Measurements from ENCODE around the gene GPR4. TPM values are rescaled to one million over a fixed set of nuclear protein-coding genes. Genes with fewer than 3 reads are reported as not detected.

Gene GPR4
- 1 to 10 TPM; 4.5 to 9.5 TPM for total RNA-seq
- polyA plus RNA-seq (ENCODE audit: insufficient read length in 6 of 6) = 1 to 10 TPM; 2.4 to 5.6 (median 4.0) TPM
- long read RNA-seq, donor 1, partial matches to known transcripts = 0 of 3 reads
- long read RNA-seq, donor 1, other reads (novel, unspliced or antisense) = 0 of 3 reads
- long read RNA-seq, donor 2 = 0 reads
- long read RNA-seq, donor 3 = 0 reads
- long read RNA-seq, donor 4 = 0 reads
- long read RNA-seq, donor 5, partial matches to known transcripts = 0 of 1 reads
- long read RNA-seq, donor 5, other reads (novel, unspliced or antisense) = 0 of 1 reads
- long read RNA-seq, donor 6, partial matches to known transcripts = 0 of 1 reads
- long read RNA-seq, donor 6, other reads (novel, unspliced or antisense) = 0 of 1 reads
- long read RNA-seq, donor 7 = 0 reads
- long read RNA-seq, donor 8, partial matches to known transcripts = 0 of 1 reads
- long read RNA-seq, donor 8, other reads (novel, unspliced or antisense) = 0 of 1 reads
- long read RNA-seq, donor 9 = 0 reads
- long read RNA-seq, donor 10 = 0 reads
- long read RNA-seq, donor 11 = 0 reads
- long read RNA-seq, donor 12, partial matches to known transcripts = 0 of 3 reads
- long read RNA-seq, donor 12, other reads (novel, unspliced or antisense) = 0 of 3 reads

- H3K27me3 ChIP-seq = peaks cover 54 to 77% of the 10 kb centered on the region in 2 donors
- peak; percentile 66 for ATAC-seq
- DNase-seq = peak in 1 of 4 donors; percentile 82
- peak within 1 kb of the TSS; percentile 15 to 48 for H3K4me3 ChIP-seq
- no peaks in the 10 kb centered on the region for H3K9me3 ChIP-seq
- no peaks in the 10 kb centered on the region for H3K36me3 ChIP-seq
- H3K4me1 ChIP-seq = peaks cover 0 to 50% of the 10 kb centered on the region in 2 donors
- no peak for TF ChIP-seq CTCF (IDR thresholded peaks at IDR 0.05)
- H3K27ac ChIP-seq = peak within 1 kb of the TSS; percentile 33 to 66
- intact Hi-C loops (cut with DNase I) = no loop called here
These were observed at the start of gene GPR4 for GRCh38 chr19:45601524-45602374. TSS of gene GPR4 (minus strand) at chr19:45602212. CDS start at chr19:45591866, 10,346 bp downstream.

GRCh38 chr19:45650722-45651121 is 48.7 kb upstream of the GPR4 start:
- H3K27me3 ChIP-seq = peaks cover under 1 to 14% of the 10 kb centered on the region in 2 donors
- H3K27ac ChIP-seq = no peak overlapping the region
- H3K36me3 ChIP-seq = no peaks in the 10 kb centered on the region
- H3K4me3 ChIP-seq = no peak overlapping the region
- peaks cover 3 to 7% of the 10 kb centered on the region in 2 donors for H3K4me1 ChIP-seq
- DNase-seq (no peak), ATAC-seq (no peak)
- intact Hi-C loops (cut with DNase I) = no loop called here
- no peaks in the 10 kb centered on the region for H3K9me3 ChIP-seq
- no peak for TF ChIP-seq CTCF (IDR thresholded peaks at IDR 0.05)

- Histone ChIP-seq H3K4me1 (peaks cover 14 to 35% of the 10 kb centered on the region in 2 donors), H3K9me3 (no peaks in the 10 kb centered on the region), H3K4me3 (peak overlapping the region in 1 of 2 donors; percentile 46), H3K27me3 (peaks cover 4 to 39% of the 10 kb centered on the region in 2 donors), H3K36me3 (no peaks in the 10 kb centered on the region), H3K27ac (no peak overlapping the region)
- intact Hi-C loops (cut with DNase I) = no loop called here
- no peak for ATAC-seq
- DNase-seq = no peak
- no peak for TF ChIP-seq CTCF (IDR thresholded peaks at IDR 0.05)
These were observed 44.3 kb upstream of the GPR4 start for GRCh38 chr19:45646345-45646698.

- intact Hi-C loops (cut with DNase I) = no loop called here
- H3K36me3 ChIP-seq = no peaks in the 10 kb centered on the region
- peak overlapping the region; percentile 22 to 46 for H3K4me3 ChIP-seq
- DNase-seq = peak in 3 of 4 donors; percentile 74 to 89 (median 76)
- H3K27me3 ChIP-seq = peaks cover 4 to 39% of the 10 kb centered on the region in 2 donors
- peak overlapping the region in 1 of 2 donors; percentile 23 for H3K27ac ChIP-seq
- peak; percentile 37 for ATAC-seq
- H3K4me1 ChIP-seq = peaks cover 14 to 40% of the 10 kb centered on the region in 2 donors
- no peak for TF ChIP-seq CTCF (IDR thresholded peaks at IDR 0.05)
- no peaks in the 10 kb centered on the region for H3K9me3 ChIP-seq
These were observed 43.8 kb upstream of the GPR4 start for GRCh38 chr19:45645631-45646344.

All from left lung (tissue), 14 donors.